ENCODE data around the gene DEFB113. TPM values are rescaled to one million over a fixed set of nuclear protein-coding genes. Genes with fewer than 3 reads are reported as not detected.

Gene DEFB113
- total RNA-seq, 1 donor from 2014 or later, result not detected

- intact Hi-C loops (cut with micrococcal nuclease), result no loop called here
- H3K9me3 Mint-ChIP-seq, result no peaks in the 10 kb centered on the region
- no peaks in the 10 kb centered on the region for H3K4me1 Mint-ChIP-seq (ENCODE audit: low read depth)
- no peaks in the 10 kb centered on the region for H3K27me3 Mint-ChIP-seq (ENCODE audit: low read depth)
- no peak for DNase-seq (ENCODE audit: low spot score)
- H3K36me3 Mint-ChIP-seq (ENCODE audit: low read depth), result no peaks in the 10 kb centered on the region
- no peak overlapping the region for H3K4me3 Mint-ChIP-seq (ENCODE audit: low read depth)
- H3K27ac Mint-ChIP-seq, result no peak overlapping the region
Observed at GRCh38 chr6:49929340-49929739, 40.1 kb downstream of the DEFB113 start.

- intact Hi-C loops (cut with micrococcal nuclease), result no loop called here
- no peak overlapping the region for H3K27ac Mint-ChIP-seq
Observed at GRCh38 chr6:49923826-49924225, 45.6 kb downstream of the DEFB113 start.

GRCh38 chr6:49919935-49920644, 49.3 kb downstream of the DEFB113 start:
- intact Hi-C loops (cut with micrococcal nuclease), result no loop called here
- Mint-ChIP-seq H3K9me3 (no peaks in the 10 kb centered on the region), H3K27me3 (ENCODE audit: low read depth) (no peaks in the 10 kb centered on the region), H3K4me1 (ENCODE audit: low read depth) (no peaks in the 10 kb centered on the region), H3K4me3 (ENCODE audit: low read depth) (no peak overlapping the region), H3K27ac (no peak overlapping the region), H3K36me3 (ENCODE audit: low read depth) (no peaks in the 10 kb centered on the region)
- DNase-seq (ENCODE audit: low spot score), result no peak

More at GRCh38 chr6:49923826-49924225, 45.6 kb downstream of the DEFB113 start:
- Mint-ChIP-seq H3K9me3 (no peaks in the 10 kb centered on the region), H3K27me3 (ENCODE audit: low read depth) (no peaks in the 10 kb centered on the region), H3K4me1 (ENCODE audit: low read depth) (no peaks in the 10 kb centered on the region), H3K4me3 (ENCODE audit: low read depth) (no peak overlapping the region), H3K36me3 (ENCODE audit: low read depth) (no peaks in the 10 kb centered on the region)
- no peak for DNase-seq (ENCODE audit: low spot score)

GRCh38 chr6:49919261-49919660, 50.2 kb downstream of the DEFB113 start:
- intact Hi-C loops (cut with micrococcal nuclease), result no loop called here
- no peak for DNase-seq (ENCODE audit: low spot score)
- H3K27ac Mint-ChIP-seq, result no peak overlapping the region
- no peaks in the 10 kb centered on the region for H3K9me3 Mint-ChIP-seq
- H3K4me1 Mint-ChIP-seq (ENCODE audit: low read depth), result no peaks in the 10 kb centered on the region
- no peak overlapping the region for H3K4me3 Mint-ChIP-seq (ENCODE audit: low read depth)
- no peaks in the 10 kb centered on the region for H3K36me3 Mint-ChIP-seq (ENCODE audit: low read depth)
- H3K27me3 Mint-ChIP-seq (ENCODE audit: low read depth), result no peaks in the 10 kb centered on the region

GRCh38 chr6:49918787-49919186, 50.6 kb downstream of the DEFB113 start:
- Mint-ChIP-seq H3K4me3 (ENCODE audit: low read depth) (no peak overlapping the region), H3K9me3 (no peaks in the 10 kb centered on the region), H3K27ac (no peak overlapping the region), H3K4me1 (ENCODE audit: low read depth) (no peaks in the 10 kb centered on the region), H3K36me3 (ENCODE audit: low read depth) (no peaks in the 10 kb centered on the region), H3K27me3 (ENCODE audit: low read depth) (no peaks in the 10 kb centered on the region)
- DNase-seq (ENCODE audit: low spot score), result no peak
- intact Hi-C loops (cut with micrococcal nuclease), result no loop called here

Other genes with a start within 250 kb of the DEFB113 start
- gene CRISP3, start 225.2 kb downstream of the DEFB113 start, total RNA-seq, result not detected in 2 replicates
- not detected in 2 replicates for gene PGK2, start 182.3 kb downstream of the DEFB113 start, total RNA-seq
- gene CRISP1, start 103.1 kb downstream of the DEFB113 start, total RNA-seq, result not detected in 2 replicates
- not detected in 2 replicates for gene DEFB114, start 5.5 kb downstream of the DEFB113 start, total RNA-seq
- gene DEFB110, start 52.4 kb upstream of the DEFB113 start, total RNA-seq, result not detected in 2 replicates
- gene DEFB112, start 80.3 kb upstream of the DEFB113 start, total RNA-seq, result not detected in 2 replicates

Data from activated T-helper 2 cell treated with anti-CD3 and anti-CD28 coated beads, Interferon-gamma antibody, Interleukin-2, Interleukin-4, amounts not matched to agents 10 μg/mL and 5 μg/mL and 100 μg/mL, durations not matched to agents 14 hours and 24 hours and 36 hours (primary cell).